ENCODE data around the gene CDC42EP1.
"Not testable (repeated sequence)": the region's sequence is repeated elsewhere in the genome, so short reads cannot be mapped to it uniquely, and the experiment has no call there.

CDC42EP1 gene

GRCh38 chr22:37575490-37576003 is 15.3 kb downstream of the CDC42EP1 start:
- no peak for DNase-seq (ENCODE audit: low read depth in 2 of 2, low spot score in 1 of 2)

DNA sequence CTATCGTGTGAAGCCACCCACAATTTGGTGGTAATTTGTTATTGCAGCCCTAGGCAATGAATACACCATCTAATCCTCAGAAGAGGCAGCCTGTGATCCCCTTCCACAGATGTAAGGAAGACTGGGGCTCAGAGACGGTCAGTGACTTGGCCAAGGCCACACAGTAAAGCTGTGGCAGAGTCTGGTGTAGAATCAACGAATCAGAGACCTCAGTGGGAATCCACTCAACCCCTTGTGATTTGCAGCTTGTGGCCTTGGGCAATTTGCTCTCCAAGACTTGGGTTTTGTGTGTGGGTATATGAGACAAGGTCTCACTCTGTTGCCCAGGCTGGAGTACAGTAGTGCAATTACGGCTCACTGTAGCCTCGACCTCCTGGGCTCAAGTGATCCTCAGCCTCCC is 17.7 kb downstream of the CDC42EP1 start:
- DNase-seq (ENCODE audit: low read depth in 2 of 2, low spot score in 1 of 2), result no peak

- no peak for DNase-seq (ENCODE audit: low read depth in 2 of 2, low spot score in 1 of 2)
Observed at GRCh38 chr22:37581504-37581903, 21.2 kb downstream of the CDC42EP1 start.

GRCh38 chr22:37582526-37582925 is 22.2 kb downstream of the CDC42EP1 start:
- DNase-seq (ENCODE audit: low read depth in 2 of 2, low spot score in 1 of 2), result no peak

DNA sequence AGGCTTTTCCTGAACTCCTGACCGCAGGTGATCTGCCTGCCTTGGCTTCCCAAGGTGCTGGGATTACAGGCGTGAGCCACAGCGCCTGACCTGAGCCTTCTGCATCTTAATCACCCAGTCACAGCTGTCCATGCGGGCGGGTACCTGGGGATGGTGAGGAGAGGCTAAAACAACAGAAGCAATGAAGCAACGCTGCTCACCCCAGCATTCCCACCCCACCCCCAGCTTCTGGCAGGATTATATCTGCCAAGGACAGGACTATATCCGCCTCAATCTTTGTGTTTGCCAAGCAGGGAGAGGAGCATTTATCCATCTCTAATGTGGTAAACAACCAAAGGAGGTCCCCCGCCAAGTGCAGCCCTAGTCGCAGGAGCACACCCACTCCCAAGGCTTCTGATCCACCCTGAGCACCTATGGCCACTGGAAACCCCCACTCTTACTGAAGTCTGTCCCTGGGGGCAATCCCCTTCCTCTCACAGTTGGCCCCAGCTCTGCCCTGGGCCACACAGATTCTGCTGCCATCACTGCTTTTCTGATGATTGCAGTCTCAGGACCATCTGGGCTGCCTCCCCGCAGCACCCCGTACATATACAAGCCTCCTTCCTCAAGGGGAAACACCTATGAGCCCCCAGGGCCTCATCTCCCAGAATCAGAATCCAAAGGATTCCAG is 28.4 kb downstream of the CDC42EP1 start:
- no peak for DNase-seq (ENCODE audit: low read depth in 2 of 2, low spot score in 1 of 2)

GRCh38 chr22:37589636-37590035 is 29.4 kb downstream of the CDC42EP1 start:
- DNase-seq (ENCODE audit: low read depth in 2 of 2, low spot score in 1 of 2), result no peak

DNA sequence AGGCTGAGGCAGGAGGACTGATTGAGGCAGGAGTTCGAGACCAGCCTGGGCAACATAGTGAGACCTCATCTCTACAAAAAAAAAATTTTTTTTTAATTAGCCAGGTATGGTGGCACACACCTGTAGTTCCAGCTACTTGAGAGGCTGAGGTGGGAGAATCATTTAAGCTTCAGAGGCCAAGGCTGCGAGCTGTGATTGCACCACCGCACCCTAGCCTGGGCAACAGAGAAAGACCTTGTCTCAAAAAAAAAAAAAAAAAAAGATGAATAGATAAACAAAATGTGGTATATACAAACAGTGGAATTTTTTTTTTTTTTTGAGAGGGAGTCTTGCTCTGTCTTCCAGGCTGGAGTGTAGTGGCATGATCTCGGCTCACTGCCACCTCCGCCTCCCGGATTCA is 30.8 kb downstream of the CDC42EP1 start:
- not testable (repeated sequence) for DNase-seq (ENCODE audit: low read depth in 2 of 2, low spot score in 1 of 2)

DNA sequence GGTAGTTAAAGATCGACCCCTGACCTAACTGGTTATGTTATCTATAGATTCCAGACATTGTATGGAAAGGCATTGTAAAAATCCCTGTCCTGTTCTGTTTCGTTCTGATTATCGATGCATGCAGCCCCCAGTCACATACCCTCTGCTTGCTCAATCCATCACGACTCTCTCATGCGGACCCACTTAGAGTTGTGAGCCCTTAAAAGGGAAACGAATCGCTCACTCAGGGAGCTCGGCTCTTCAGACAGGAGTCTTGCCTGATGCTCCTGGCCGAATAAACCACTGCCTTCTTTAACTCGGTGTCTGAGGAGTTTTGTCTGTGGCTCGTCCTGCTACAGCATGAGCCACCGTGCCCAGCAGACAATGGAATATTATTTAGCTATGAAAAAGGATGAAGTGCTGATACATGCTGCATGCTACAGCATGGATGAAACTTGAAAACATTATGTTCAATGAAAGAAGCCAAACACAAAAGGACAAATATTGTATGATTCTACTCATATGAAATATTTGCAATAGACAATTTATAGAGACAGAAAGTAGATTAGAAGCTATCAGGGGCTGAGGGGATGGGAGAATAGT is 31.6 kb downstream of the CDC42EP1 start:
- no peak for DNase-seq (ENCODE audit: low read depth in 2 of 2, low spot score in 1 of 2)

GRCh38 chr22:37594237-37594636 is 34.0 kb downstream of the CDC42EP1 start:
- DNase-seq (ENCODE audit: low read depth in 2 of 2, low spot score in 1 of 2), result no peak

- no peak for DNase-seq (ENCODE audit: low read depth in 2 of 2, low spot score in 1 of 2)
Observed at GRCh38 chr22:37599153-37599552, 38.9 kb downstream of the CDC42EP1 start.

GRCh38 chr22:37601203-37601539 is 40.9 kb downstream of the CDC42EP1 start:
- DNase-seq (ENCODE audit: low read depth in 2 of 2, low spot score in 1 of 2), result no peak

DNA sequence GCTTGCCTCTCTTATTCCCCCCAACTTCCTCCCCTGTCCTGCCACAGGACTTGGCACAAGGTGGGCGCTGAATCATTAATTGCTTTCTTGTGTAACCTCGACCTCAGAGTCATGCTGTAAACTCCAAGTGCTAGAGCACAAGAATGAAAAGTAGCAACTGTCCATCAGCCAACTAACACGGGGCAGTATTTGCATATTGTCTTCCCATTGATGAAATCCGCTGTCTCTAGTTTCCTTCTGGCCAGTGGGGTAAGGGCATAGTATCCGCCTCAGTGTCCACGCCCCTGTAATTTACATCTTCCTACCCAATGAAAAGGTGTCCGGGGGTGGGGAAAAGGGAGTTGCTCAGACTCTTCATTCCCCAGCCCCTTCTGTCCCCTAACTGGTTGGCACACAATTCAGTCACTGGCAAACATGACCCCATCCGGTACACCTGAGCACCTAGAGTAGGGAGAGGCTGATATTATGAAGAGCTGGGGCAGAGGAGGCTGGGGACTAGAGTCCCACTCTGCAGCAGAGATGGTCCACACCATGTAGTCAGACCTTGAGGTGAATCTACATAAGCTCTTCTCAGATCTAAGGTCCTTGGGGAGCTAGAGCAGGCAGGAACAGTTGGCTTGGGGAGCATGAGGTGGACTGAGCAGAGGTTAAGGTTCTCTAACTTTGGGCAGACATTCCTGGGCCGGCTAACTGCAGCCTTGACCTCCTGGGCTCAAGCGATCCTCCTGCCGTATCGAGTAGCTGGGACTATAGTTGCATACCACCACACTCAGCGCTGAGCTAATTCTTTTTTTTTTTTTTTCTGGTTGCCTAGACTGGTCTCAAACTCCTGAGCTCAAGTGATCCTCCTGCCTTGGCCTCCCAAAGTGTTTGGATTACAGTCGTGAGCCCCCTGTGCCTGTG is 41.5 kb downstream of the CDC42EP1 start:
- no peak for DNase-seq (ENCODE audit: low read depth in 2 of 2, low spot score in 1 of 2)

- not testable (repeated sequence) for DNase-seq (ENCODE audit: low read depth in 2 of 2, low spot score in 1 of 2)
Observed at GRCh38 chr22:37602546-37603277, 42.4 kb downstream of the CDC42EP1 start.

DNA sequence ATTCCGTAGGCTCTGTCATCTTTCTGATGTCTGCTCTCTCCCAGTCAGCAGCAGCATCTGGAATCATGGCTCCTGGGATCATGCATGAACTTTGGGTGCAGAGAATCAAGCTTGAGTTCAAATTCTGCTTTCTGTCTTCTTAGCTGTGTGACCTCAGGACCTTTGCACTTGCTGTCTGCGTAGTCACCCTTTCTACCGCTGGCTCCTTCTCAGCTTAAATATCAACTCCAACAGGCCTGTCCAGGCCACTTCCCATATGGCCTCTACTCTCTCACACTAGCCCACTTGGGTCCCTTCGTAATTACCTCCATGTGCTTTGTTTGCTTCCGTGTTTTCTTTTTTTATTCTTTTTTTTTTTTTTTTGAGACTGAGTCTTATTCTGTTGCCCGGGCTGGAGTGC is 43.8 kb downstream of the CDC42EP1 start:
- DNase-seq (ENCODE audit: low read depth in 2 of 2, low spot score in 1 of 2), result no peak

GRCh38 chr22:37604875-37605274 is 44.6 kb downstream of the CDC42EP1 start:
- DNase-seq (ENCODE audit: low read depth in 2 of 2, low spot score in 1 of 2), result peak in 1 of 2 donors; percentile 27

DNA sequence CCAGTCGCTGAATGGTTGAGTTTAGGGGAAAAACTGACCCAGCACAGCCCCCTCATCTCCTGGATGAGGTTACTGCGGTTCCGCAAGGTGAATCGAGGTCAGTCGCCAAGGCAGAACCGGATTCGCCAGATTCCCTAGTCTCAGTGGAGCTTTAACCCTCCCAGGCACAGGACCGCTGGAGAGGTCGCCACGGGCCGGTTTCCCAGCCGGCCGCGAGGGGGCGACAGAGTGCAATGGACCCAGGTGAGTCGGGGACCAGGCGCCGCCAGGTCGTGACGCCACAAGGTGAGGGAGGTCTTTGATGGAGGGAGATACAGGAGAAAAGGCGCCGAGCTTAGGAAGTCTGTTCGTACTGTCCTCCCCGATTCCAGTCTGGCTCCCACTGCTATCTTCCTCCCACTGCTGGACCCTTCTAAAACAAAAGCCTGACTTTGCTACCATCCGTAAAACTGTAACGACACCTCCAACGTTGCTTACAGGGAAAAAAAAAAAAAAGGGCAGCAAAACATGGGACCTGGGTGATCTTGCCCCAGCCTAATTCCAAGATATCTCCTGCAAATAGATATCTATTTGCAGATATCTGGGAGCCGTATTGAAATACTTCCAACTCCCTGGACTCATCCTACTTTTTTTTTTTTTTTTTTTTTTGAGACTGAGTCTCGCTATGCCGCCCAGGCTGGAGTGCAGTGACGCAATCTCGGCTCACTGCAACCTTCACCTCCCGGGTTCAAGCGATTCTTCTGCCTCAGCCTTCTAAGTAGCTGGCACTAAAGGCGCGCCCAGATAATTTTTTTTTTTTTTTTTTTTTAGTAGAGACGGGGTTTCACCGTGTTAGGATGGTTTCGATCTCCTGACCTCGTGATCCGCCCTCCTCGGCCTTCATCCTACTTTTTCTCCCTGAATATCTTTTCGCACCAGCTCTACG is 47.0 kb downstream of the CDC42EP1 start:
- DNase-seq (ENCODE audit: low read depth in 2 of 2, low spot score in 1 of 2), result peak; percentile 78 to 82

- no peak for DNase-seq (ENCODE audit: low read depth in 2 of 2, low spot score in 1 of 2)
Observed at GRCh38 chr22:37607935-37608476, 47.7 kb downstream of the CDC42EP1 start.

- DNase-seq (ENCODE audit: low read depth in 2 of 2, low spot score in 1 of 2), result peak; percentile 80 to 94
Observed at GRCh38 chr22:37608477-37609239, 48.4 kb downstream of the CDC42EP1 start, which contains the start of gene GGA1. GGA1 (plus strand) TSS chr22:37608834; CDS start chr22:37608861, 27 bp downstream.
